ENCODE results near the gene KCNE1. TPM values are rescaled to one million over a fixed set of nuclear protein-coding genes. Genes with fewer than 3 reads are reported as not detected.

Gene KCNE1
- total RNA-seq, 2 experiments from 2014 or later = 0.14 TPM; not detected in 1

DNA sequence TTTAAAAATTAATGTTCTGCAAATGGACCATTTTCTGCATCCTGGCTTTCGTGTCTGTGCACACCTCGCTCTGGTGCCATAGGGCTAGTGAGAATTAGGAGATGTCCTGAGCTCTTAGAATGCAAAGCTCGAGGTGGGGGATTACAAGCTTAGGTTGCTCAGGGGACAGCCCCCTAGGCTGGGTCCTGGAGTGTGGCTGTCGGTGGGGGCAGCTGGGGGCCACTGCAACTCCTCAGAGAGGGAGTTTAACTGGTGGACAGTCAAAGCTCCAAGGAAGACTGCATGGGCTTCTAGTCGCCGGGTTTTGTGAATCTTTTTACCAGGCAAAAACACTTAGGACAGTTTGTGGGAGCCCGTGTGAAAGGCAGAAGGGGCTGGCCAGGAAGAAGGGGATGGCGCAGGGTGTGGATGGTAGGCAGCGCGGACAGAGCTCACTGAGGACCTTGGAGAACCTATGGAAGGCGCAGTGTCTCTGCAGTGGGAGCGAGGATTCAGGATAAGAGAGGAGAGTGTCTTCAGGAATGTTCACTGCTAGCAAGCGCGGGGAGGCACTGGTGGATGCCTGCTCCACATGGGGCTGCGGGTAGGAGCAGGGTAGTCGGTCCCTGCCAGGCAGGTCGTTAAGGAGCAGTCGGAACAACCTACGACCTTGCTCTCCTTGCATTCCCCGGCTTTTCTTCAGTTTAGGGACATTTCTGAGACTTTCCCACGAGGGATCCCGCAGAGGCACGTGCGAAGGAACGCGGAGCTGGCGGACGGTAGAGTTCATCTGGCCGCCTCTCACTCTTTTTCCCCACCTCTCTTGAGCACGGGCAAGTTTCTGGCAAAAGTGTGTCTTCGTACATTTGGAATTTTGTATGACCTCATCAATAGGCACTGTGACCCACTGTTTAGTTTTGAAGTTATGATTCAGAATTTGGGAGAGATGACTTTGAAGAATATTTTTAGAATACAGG, 12.9 kb upstream of the KCNE1 start:
- H3K4me1 Mint-ChIP-seq = peaks cover 25% of the 10 kb centered on the region
- peaks cover 6% of the 10 kb centered on the region for H3K36me3 Mint-ChIP-seq
- H3K9me3 Mint-ChIP-seq = peaks cover 3% of the 10 kb centered on the region
- no peak overlapping the region for H3K27ac Mint-ChIP-seq
- no peaks in the 10 kb centered on the region for H3K27me3 Mint-ChIP-seq
- DNase-seq = no peak
- H3K4me3 Mint-ChIP-seq = no peak overlapping the region

DNA sequence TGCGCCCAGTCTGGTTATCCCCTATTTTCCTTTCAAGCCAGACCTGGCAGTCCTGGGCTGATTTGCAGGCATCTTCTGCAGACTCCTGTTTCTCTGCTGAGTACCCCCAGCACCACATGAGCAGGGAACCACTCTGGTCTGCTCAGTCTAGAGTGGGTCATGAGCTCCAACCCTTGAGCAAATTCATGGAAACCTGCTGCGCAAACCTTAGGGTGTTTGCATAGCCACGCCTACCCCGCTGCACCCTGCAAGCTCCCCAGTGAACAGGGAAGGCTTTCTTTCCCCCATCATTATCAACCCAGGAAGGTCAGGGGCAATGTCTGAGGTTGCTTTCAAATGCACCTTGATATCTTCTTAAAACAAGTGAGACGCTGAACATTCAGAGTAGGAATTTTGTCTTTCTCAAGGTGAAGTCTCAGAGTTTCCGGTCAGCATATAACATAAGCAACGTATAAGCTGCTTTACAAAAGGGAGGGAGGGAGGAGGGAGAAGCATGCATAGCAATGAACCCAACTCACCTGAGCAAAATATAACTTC, 11.1 kb upstream of the KCNE1 start:
- peaks cover 1% of the 10 kb centered on the region for H3K9me3 Mint-ChIP-seq
- H3K4me3 Mint-ChIP-seq = no peak overlapping the region
- peaks cover 26% of the 10 kb centered on the region for H3K4me1 Mint-ChIP-seq
- peaks cover 6% of the 10 kb centered on the region for H3K36me3 Mint-ChIP-seq
- no peak overlapping the region for H3K27ac Mint-ChIP-seq
- no peaks in the 10 kb centered on the region for H3K27me3 Mint-ChIP-seq
- DNase-seq = no peak

DNA sequence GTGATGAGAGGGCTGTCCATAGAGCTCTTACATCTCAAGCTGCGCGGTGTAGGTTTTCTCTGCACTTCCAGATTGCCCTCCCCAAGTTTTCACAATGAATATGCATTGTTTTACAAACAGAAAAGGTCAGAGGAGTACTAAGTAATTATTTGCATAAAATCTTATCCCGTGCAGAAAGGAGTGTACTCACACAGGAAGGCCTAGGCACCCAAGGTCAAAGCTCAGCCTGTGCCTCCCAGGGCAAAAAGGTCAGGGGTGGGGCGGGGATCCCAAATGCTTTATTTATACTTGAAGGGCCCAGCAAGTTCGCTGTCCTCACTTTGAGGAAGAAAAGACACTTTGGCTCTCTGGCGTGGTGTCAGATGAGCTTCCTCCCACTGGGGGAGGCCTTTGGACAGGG, 10.3 kb upstream of the KCNE1 start:
- no peak overlapping the region for H3K4me3 Mint-ChIP-seq
- H3K4me1 Mint-ChIP-seq = peaks cover 33% of the 10 kb centered on the region
- DNase-seq = no peak
- H3K27ac Mint-ChIP-seq = no peak overlapping the region
- H3K27me3 Mint-ChIP-seq = no peaks in the 10 kb centered on the region
- H3K36me3 Mint-ChIP-seq = peaks cover 12% of the 10 kb centered on the region
- H3K9me3 Mint-ChIP-seq = no peaks in the 10 kb centered on the region

- H3K4me3 Mint-ChIP-seq = no peak overlapping the region
- no peaks in the 10 kb centered on the region for H3K9me3 Mint-ChIP-seq
- H3K27ac Mint-ChIP-seq = no peak overlapping the region
- H3K36me3 Mint-ChIP-seq = peaks cover 12% of the 10 kb centered on the region
- DNase-seq = no peak
- no peaks in the 10 kb centered on the region for H3K27me3 Mint-ChIP-seq
- H3K4me1 Mint-ChIP-seq = peaks cover 31% of the 10 kb centered on the region
Measured at GRCh38 chr21:34521561-34521960, 9.6 kb upstream of the KCNE1 start.

- no peak for DNase-seq
- Mint-ChIP-seq H3K4me3 (no peak overlapping the region), H3K9me3 (no peaks in the 10 kb centered on the region), H3K4me1 (peaks cover 25% of the 10 kb centered on the region), H3K27ac (no peak overlapping the region), H3K27me3 (no peaks in the 10 kb centered on the region), H3K36me3 (peaks cover 12% of the 10 kb centered on the region)
Measured at GRCh38 chr21:34520764-34521508, 8.9 kb upstream of the KCNE1 start.

DNA sequence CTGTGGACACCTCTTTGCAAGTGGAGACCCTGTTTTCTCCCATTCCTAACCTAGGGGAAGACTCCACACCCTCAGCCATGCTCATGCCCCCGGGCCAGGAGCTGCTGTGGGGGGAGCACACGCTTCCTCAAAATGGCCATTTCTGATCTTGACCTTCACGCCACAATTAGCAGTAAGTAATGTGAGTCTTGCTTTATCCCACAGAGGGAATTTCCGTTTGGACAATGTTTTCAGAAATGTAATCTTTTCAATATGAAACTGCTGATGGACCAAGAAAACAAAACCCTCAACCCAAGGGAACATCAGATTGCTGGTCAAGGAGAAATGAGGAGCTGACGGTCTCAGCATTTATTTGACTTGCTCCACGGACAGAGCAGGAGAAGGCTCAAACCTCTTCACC, 8.3 kb upstream of the KCNE1 start:
- peaks cover 12% of the 10 kb centered on the region for H3K36me3 Mint-ChIP-seq
- DNase-seq = no peak

GRCh38 chr21:34519694-34520093, 7.7 kb upstream of the KCNE1 start:
- Mint-ChIP-seq H3K27me3 (no peaks in the 10 kb centered on the region), H3K4me1 (peaks cover 23% of the 10 kb centered on the region), H3K9me3 (no peaks in the 10 kb centered on the region), H3K4me3 (no peak overlapping the region), H3K36me3 (peaks cover 12% of the 10 kb centered on the region), H3K27ac (no peak overlapping the region)
- DNase-seq = no peak

More for the DNA sequence above, 8.3 kb upstream of the KCNE1 start:
- H3K27ac Mint-ChIP-seq = no peak overlapping the region
- no peaks in the 10 kb centered on the region for H3K9me3 Mint-ChIP-seq
- H3K4me3 Mint-ChIP-seq = no peak overlapping the region
- peaks cover 24% of the 10 kb centered on the region for H3K4me1 Mint-ChIP-seq
- no peaks in the 10 kb centered on the region for H3K27me3 Mint-ChIP-seq

GRCh38 chr21:34519016-34519415, 7.0 kb upstream of the KCNE1 start:
- H3K36me3 Mint-ChIP-seq = peaks cover 12% of the 10 kb centered on the region
- H3K9me3 Mint-ChIP-seq = no peaks in the 10 kb centered on the region
- no peaks in the 10 kb centered on the region for H3K27me3 Mint-ChIP-seq
- peaks cover 21% of the 10 kb centered on the region for H3K4me1 Mint-ChIP-seq
- DNase-seq = no peak
- no peak overlapping the region for H3K27ac Mint-ChIP-seq
- H3K4me3 Mint-ChIP-seq = no peak overlapping the region

DNA sequence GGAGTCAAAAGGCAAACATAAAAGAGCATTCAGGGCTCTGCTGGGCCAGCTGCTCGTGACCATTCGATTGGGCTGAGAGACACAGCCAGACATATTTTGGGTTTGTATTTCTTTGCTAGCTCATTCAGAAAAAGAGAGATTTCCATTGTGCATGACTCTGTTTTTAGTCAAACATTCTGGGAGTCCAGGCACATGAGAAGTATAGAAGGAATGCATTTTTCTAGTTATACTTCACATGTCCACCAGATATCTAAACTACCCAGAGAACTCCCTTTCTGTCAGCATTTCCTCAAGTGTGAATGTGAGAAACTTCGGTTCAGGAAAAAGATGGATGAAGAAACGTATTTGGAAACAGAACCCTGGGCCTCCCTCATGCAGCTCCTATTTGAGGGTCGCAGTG, 6.3 kb upstream of the KCNE1 start:
- Mint-ChIP-seq H3K27ac (no peak overlapping the region), H3K27me3 (no peaks in the 10 kb centered on the region), H3K9me3 (no peaks in the 10 kb centered on the region), H3K4me3 (no peak overlapping the region), H3K4me1 (peaks cover 21% of the 10 kb centered on the region), H3K36me3 (peaks cover 12% of the 10 kb centered on the region)
- no peak for DNase-seq

GRCh38 chr21:34517491-34518245, 5.7 kb upstream of the KCNE1 start:
- H3K27me3 Mint-ChIP-seq = no peaks in the 10 kb centered on the region
- DNase-seq = peak; percentile 13
- peak overlapping the region; percentile 47 for H3K27ac Mint-ChIP-seq
- H3K36me3 Mint-ChIP-seq = peaks cover 12% of the 10 kb centered on the region
- no peak overlapping the region for H3K4me3 Mint-ChIP-seq
- H3K4me1 Mint-ChIP-seq = peaks cover 21% of the 10 kb centered on the region
- H3K9me3 Mint-ChIP-seq = no peaks in the 10 kb centered on the region

GRCh38 chr21:34517039-34517438, 5.0 kb upstream of the KCNE1 start:
- H3K27ac Mint-ChIP-seq = peak overlapping the region; percentile 47
- DNase-seq = no peak
- H3K9me3 Mint-ChIP-seq = no peaks in the 10 kb centered on the region
- H3K27me3 Mint-ChIP-seq = no peaks in the 10 kb centered on the region
- H3K4me1 Mint-ChIP-seq = peaks cover 16% of the 10 kb centered on the region
- peaks cover 12% of the 10 kb centered on the region for H3K36me3 Mint-ChIP-seq
- H3K4me3 Mint-ChIP-seq = no peak overlapping the region

- Mint-ChIP-seq H3K4me3 (no peak overlapping the region), H3K36me3 (peaks cover 8% of the 10 kb centered on the region), H3K9me3 (no peaks in the 10 kb centered on the region), H3K27ac (no peak overlapping the region), H3K27me3 (no peaks in the 10 kb centered on the region), H3K4me1 (peaks cover 15% of the 10 kb centered on the region)
- no peak for DNase-seq
Measured at GRCh38 chr21:34514576-34515115, 2.6 kb upstream of the KCNE1 start.

- H3K36me3 Mint-ChIP-seq = peaks cover 8% of the 10 kb centered on the region
- H3K4me1 Mint-ChIP-seq = peaks cover 14% of the 10 kb centered on the region
- DNase-seq = no peak
Measured at GRCh38 chr21:34513129-34513675, 1.2 kb upstream of the KCNE1 start.

DNA sequence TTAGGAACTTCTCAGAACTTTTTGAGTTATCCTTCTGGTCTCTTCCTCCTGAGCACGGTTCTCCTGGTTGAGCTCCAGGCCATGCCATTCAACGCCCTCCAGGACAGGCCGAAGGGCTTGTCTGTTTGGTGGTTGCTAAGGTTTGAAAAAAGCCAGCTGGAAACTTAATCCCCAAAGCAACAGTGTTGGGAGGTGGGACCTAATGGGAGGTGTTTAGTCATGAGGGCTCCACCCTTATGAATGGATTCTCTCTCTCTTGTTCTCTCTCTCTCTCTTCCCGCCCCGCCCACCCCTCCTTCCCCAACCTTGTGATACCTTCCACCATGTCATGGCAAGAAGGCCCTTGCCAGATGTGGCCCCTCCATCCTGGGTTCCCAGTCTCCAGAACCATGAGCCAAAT, 829 bp downstream of the KCNE1 start:
- H3K27ac Mint-ChIP-seq = no peak overlapping the region
- DNase-seq = no peak
- no peaks in the 10 kb centered on the region for H3K4me1 Mint-ChIP-seq
- no peak overlapping the region for H3K4me3 Mint-ChIP-seq
- no peaks in the 10 kb centered on the region for H3K27me3 Mint-ChIP-seq
- no peaks in the 10 kb centered on the region for H3K9me3 Mint-ChIP-seq
- no peaks in the 10 kb centered on the region for H3K36me3 Mint-ChIP-seq

More at GRCh38 chr21:34513129-34513675, 1.2 kb upstream of the KCNE1 start:
- Mint-ChIP-seq H3K27me3 (no peaks in the 10 kb centered on the region), H3K9me3 (no peaks in the 10 kb centered on the region), H3K4me3 (no peak overlapping the region), H3K27ac (no peak overlapping the region)

All from activated naive CD8-positive, alpha-beta T cell treated with anti-CD3 and anti-CD28 coated beads for 36 hours (primary cell).